GM19025 (cell line): ENCODE results near the gene PROX2.

Source experiments
- ATAC-seq: cut with Tn5 transposase; IDR thresholded peaks from one replicate; pipeline ENCODE4 v1.9.1; 2021; ENCODE audit warnings: mild to moderate bottlenecking, low read depth, moderate library complexity; ENCODE audit not compliant: unreplicated experiment

Gene PROX2

DNA sequence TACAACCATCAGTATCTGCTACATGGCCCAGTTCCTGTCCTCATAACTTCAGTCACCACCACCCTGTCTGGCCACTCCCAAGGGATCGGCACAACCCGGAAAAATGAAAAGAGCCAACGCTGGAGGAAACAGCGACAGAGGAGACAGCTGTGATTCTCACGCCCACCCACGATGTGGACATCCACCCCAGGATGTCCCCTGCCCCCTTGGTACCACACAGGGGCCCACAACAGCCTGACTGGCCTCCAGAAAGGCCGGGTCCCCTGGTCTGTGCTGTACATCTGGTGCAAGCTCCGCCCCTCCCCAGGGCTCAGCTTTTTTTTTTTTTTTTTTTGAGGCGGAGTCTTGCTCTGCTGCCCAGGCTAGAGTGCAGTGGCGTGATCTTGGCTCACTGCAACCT is 34.6 kb upstream of the PROX2 start:
- ATAC-seq: no peak

DNA sequence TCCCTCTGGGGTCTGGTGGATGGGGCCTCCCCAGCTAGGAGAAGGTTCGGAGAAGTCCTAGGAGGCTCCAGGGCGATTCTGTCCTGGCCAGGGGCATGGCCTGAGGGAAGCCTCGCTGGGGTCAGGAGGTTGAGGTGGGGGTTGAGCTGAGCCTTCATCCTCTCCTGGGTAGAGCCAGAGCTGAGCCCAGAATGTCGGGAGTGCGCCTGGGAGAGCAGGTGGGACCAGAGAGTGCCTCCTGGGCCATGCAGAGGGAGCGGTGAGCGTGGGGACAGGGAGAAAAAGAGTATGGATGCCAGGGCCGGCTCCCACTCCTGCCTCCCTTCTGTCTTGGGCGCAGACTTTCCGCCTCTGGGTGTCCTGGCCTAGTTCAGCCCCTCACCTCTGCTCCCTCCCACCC is 34.0 kb upstream of the PROX2 start:
- no peak for ATAC-seq

DNA sequence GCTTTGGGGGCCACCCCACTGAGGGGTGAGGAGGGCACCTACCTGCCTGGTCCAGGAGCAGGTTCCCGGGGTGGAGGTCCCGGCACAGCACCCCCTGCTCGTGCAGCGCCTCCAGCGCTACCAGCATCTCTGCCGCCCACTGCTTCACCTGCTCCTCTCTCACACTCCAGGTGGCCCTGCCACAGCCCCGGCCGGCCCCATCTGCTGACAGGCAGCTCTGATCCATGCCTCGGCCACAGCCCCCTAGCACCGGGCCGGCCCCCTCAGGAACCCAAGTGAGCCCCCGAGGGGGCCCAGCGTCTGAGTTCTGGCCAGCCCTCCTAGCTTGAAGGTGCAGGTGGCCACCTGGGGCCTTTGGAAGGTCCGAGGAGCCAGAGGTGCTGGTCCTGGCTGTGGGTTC is 33.6 kb upstream of the PROX2 start:
- no peak for ATAC-seq

DNA sequence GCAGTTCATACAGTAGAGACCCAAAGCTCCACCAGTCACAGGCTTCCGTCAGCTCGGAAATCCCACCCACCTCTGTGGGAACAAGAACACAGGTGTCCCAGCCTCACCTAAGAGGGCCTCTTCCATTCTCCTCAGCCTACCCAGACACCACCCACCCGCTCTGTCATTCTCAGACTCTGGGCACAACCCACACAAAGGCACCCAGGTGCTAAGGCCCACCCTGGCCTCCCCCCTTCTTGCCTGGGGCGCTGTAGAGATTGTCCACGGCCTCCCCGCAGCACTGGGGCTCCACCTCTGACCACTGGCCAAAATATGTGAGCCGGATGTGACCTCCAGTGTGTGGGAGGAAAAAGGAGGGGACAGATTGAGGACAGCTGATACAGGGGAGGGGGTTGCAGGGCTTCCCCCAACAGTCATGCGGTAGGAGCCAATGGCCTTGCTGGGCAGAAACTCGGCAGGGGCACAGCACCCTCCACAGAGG is 33.0 kb upstream of the PROX2 start:
- no peak for ATAC-seq

DNA sequence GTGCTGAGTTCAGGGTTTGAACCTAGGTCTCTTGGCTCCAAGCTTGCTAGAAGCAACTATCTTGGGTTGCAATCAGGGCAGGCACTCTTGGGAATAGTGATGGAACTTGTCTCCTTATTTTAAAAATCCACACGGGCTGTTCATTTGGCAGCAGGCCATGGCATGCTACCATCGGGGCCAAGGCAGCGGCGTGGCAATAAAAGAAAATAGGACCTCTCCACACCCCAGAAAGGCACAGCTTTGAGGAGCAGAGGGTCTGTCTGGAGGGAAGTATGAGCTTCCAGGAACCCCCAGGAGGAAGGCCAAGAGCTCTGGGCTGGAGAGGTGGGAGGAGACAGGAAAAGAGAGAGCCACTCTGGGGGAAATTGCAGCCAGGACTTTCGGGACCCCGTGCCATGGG is 31.8 kb upstream of the PROX2 start:
- ATAC-seq: no peak

DNA sequence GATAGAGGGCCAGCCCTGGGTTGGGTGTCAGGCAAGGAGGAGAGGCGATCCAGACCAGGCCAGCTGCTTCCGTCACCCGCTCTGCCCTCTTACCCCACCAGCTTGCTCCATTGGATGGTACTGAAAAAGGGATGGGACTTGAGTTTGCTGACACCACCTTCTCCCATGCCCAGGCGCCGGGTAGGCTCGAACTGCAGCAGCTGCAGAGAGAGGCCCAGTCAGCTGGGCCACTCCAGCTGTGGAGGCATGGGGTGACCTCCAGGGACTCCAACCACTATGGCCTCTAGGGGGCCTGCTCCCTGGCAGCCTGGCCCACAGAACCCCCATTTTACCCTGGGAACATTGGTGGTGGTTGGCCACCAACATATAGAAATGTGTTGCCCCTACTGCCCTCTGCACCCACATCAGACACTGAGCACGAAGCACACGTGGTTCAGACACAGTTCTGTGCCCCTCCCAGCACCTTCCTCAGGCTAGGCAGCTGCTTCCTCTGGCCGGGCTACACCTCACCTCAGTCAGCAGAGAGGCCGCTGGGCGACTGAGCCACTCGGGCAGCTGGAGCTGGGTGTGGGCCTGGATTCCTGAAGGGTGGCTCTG is 31.1 kb upstream of the PROX2 start:
- ATAC-seq: no peak

DNA sequence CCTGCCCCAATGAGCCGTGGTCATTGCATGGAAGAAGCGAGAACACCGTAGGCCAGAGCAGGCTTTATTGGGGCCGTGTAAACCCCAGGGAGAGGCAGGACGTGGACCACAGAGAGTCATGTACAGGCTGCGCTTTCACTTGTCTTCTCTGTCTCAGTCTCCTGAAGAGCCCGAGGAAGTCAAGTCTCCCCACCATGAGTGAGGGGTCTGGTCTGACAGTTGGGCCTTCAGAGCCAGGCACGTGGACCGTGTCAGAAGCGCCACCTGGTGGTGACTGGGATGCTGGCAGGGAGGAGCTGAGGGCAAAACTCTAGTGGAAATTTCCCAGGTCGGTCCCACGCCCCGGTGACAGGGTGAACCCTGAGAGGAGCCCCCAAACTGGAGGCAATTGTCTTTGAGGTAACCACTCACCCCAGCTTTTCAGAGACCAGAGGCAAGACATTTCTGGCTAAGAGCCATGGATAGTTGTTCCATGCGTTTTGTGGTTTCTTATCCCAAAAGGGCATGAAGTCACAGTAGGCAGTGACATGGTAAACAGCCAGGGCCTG is 29.7 kb upstream of the PROX2 start:
- ATAC-seq: no peak

DNA sequence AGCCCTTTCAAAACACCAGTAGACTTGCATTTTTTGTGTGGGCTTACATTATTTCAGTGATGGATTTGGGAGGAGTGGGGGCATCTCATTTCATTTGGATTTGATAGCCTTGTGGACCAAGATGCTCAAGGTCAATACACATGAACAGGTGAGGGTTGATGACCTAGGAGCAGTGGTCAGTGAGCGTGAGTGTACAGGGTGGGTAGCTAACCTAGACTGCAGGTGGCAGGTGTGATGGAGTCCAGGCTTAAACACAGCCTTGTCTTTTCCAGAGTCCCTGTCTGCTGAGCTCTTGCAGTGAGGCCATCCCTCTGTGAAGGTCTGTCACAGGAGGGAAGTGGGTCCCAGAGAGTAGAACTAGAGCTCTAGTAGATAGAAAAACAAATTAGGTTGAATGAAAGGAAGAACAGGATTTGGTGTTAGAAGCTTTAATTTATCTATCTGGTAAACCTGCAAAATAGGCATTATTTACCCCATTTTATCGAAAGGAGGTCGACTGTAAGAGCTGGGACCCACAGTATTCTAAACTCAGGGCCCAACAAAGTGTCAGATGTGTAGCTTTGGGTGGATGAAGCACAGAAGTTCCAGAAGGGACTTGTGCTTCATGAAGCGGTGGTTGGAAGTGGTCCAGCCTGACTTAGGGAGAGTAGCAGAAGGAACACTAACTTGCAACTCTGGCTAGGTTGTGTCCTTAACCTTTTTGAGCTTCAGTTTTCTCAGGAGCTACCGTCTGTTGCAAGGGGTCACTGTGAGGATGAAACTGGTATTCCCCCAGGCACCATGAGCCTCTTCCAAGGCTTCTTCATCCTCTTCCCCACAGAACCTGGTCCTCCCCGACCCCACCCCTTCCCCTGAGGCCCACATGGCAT is 28.9 kb upstream of the PROX2 start:
- ATAC-seq: no peak

DNA sequence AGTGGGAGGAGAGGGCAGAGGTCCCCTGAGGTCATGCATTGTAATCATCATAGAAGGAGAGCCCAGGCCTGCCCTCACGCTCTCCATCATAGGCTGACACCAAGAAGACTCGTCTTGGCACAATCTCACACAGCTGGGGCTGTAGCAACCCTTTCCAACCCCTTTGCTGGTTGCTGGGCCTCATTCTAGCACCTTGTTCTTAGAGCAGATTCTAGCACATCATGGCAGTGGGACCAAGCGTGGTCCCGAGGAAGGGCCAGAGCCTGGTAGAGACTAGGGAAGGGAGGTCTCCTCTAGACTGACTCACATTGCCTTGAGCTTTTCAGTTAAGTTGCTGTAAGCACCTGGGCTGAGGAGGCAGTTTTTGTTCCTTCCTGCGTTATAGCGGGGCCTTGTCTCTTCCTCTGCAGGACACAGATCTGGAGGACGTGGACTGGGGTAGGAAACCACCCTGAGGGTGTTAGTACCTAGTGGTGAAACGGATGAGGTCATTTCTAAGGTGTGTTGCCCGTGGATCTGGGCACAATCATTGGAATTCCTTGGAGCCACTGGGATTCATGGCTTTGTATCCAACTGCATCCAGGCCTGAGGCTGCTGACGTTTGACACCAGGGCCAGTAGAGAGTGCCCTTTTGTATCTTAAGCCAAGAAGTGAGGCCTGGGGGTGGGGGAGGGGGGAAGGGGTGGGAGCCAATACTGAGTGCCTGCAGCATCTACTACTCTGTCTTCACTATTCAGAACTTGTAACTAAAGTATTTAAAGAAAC is 27.2 kb upstream of the PROX2 start:
- ATAC-seq: no peak

DNA sequence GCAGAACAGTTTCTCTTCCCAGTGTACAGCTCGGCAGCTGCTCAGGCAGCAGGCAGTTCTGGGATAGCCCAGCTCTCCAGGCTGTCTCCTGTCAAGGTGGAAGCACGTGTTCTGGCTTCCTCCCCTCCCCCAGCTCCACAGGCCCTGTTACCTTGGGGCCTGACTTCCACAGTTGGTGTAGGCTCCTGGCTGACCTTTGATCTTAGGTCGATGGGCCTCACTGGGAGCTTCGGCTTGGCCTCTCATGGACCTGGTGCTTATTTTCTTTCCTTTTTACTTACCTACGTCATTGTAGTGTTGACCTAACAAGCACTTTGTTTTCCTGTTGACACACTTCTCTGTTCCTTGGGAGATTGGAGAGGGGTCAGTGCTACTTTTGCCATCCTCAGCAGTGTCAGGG is 22.7 kb upstream of the PROX2 start:
- no peak for ATAC-seq

DNA sequence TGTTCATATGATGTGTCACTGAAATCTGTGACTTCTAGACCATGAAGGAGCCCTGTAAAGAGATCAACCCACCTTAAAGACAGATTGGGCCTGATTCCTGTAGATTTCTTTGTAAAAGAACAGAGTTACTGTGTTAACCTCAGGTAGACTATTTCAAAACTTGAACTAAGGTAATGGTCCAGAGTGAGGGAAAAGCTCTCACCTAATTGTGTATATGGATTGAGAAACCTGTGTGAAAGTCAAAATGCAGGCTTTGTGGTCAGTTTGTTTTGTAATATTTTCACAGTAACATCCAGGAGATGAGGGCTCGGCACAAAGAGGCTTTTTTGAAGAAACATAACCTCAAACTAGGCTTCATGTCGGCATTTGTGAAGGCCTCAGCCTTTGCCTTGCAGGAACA is 22.1 kb upstream of the PROX2 start:
- no peak for ATAC-seq

DNA sequence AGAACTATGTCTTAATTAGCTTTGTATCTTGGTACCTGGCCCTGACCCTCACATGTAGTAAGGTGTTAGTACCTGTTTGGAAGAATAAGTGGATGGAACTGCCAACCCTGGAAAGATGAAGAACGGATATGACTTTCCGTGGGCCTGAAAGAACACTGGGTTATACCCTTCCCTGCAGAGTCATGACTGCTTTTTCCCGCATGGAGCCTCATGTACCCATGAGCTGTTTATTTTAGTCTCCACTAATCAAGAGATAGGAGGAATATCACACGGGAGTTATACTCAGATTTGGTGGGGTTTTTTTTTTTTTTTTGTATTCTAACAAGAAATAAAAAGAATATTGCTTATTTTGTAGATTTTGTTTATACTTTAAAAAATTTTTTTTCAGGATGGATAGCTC is 21.7 kb upstream of the PROX2 start:
- no peak for ATAC-seq

DNA sequence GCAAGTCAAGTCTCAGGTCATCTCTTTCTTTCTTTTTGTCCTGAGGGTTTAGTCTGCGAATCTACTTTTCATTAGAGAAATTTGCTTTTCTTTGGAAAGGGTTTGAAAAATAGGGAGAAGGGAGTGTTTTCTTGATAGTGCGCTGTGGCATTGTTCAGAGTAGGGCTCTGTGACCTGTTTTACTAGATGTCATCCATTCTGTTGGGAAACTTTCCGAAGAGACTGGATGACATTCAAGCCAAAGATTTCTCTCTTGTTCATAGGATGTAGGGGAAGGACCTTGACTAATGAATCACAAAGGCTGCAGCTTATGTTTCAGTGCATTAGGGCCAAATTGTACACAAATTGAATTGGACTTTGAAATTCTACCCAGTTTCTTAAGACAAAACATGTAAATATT is 20.5 kb upstream of the PROX2 start:
- no peak for ATAC-seq

DNA sequence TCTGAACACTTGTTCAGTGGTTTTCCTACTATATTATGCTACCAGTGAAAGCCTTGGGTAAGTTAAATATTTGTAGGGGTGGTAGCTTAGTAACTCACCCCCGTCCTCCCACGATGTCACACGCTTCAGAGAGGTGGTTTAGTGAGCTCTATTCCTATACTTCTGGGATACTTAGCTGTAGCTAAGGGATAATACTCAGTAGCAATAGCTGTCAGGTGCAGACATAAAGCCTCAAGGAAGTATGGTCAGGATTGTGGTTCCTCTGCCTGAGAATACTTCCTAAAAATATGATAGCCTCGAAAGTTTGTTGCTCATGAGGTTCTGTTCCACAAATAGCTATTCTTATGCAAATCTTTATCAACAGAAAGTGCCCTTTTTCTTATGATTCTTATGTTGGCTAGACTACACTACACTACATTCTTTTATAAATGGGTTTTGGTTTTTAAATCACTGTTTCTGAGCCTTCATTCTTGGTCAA is 17.7 kb upstream of the PROX2 start:
- ATAC-seq: no peak

DNA sequence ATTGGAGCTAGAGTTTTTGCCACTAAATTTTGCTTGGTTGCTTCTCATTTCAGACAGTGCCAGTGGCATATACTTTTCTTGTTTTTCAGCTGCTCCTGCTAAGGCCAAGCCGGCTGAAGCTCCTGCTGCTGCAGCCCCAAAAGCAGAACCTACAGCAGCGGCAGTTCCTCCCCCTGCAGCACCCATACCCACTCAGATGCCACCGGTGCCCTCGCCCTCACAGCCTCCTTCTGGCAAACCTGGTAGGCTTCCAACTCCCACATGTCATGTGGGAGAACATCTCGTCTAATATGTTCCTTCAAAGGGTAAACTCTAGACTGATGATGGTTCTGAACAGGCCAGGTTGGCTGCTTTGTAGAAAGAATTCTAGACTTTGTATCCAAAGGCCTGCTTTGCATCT is 16.8 kb upstream of the PROX2 start:
- no peak for ATAC-seq

DNA sequence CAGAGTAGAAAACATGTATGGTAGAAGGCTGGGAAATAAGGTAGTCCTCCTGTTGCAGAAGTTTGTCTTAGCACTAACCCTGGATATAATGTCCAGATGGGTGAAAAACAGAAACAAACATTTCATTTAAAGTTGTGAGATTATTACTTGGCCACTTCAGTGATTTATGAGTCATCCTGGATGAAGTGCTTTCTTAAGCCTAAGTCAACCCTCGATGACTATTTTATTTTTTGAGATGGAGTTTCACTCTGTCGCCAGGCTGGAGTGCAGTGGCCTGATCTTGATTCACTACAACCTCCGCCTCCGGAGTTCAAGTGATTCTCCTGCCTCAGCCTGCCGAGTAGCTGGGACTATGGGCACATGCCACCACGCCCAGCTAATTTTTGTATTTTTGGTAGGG is 15.9 kb upstream of the PROX2 start:
- no peak for ATAC-seq

DNA sequence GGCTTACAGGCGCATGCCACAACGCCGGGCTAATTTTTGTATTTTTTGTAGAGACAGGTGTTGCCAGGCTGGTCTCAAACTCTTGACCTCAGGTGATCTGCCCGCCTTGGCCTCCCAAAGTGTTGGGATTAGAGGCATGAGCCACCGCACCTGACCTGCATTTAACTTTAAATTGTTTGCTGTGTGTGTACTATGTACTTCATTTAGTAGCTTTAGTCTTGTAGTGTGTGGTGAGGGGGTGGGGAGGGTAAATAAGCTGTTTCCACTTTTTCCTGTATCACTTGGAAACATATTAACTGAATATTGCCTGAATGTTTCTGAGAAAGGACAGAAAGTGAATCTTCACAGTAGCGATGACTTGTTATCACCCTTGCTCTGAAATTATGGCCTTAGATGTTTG is 14.3 kb upstream of the PROX2 start:
- no peak for ATAC-seq

DNA sequence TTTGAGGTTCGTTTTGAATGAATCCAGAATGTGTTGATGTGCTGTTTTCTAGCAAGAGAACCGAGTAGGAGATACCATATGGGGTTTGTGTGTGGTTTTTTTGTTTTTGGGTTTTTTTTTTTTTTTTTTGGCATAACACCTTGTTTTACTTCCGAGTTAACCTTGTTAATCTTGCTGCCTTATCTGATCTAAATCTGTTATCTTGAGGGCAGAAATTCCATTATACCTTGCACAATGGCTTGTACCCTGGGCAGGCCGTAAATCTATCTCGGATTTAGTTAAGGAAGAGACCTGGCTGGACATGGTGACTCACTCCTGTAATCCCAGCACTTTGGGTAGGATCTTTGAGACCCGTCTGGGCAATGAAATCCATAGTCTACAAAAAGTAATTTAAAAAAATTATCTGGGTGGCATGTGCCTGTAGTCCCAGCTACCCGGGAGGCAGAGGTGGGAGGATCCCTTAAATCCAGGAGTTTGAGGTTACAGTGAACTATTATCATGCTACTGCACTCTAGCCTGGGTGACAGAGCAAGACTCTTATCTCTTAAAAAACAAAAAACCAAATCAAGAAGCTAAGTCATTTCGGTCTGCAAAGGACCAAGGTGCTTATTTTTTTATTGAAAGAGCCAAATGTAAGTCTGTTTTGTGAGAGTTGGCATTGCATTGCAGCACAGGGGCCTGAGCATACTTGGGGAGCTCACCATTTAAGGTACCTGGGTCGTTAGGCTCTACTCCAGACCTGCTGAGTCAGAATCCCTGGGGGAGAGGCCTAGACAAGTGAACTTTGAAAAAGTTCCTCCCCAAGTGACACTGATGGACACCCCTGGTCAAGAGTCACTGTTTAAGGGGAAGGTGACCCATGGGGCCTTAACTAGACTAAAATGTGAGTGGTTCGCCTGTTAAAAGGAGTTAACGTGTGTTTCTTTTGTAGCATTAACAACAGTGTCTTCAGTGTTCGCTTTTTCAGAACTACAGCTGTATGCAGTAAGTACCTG is 12.5 kb upstream of the PROX2 start:
- no peak for ATAC-seq

DNA sequence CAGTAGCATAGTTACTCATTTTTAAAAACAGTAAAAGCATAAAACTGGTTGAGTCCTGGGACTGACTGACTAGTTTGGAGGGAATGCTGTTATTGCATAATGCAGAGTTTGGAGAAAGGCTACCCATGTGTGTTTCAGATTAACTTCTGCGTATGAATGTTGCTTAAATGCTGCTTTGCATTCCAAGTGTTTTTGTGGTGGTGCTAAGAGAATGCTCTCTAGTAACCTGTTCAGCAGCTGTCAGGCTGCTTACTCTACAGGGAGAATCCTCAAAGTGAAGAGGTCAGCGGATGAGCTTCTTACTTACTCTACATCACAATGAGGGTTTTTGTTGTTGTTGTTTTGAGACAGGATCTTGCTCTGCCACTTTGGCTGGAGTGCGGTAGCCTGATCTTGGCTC is 10.1 kb upstream of the PROX2 start:
- no peak for ATAC-seq
